Spleen (tissue), 11 donors: Measurements from ENCODE around the gene N4BP2L2. TPM values are rescaled to one million over a fixed set of nuclear protein-coding genes. Genes with fewer than 3 reads are reported as not detected.

Experiments
- DNase-seq: peaks from one replicate; pipeline ENCODE4 v3.0.0-alpha.2; 2020
- H3K27ac ChIP-seq, 8 donors: fragments of 200-600 bp; sonication (generic) in 7 of 8; 1 replicate in 4 of 8; 2 replicates in 4 of 8; pipeline versions ENCODE4 v1.5.0 to v1.8.0; 2016 to 2021; ENCODE audit warnings: inconsistent platforms in 4 of 8, mild to moderate bottlenecking in 4 of 8, moderate library complexity in 1 of 8
- H3K27me3 ChIP-seq, 7 donors: fragments of 200-600 bp; sonication (generic) in 6 of 7; replicated peaks in 1 of 7; 1 replicate in 4 of 7; 2 replicates in 3 of 7; pipeline versions ENCODE4 v1.5.0 to v1.8.0; 2016 to 2021; ENCODE audit warnings: inconsistent platforms in 3 of 7, mild to moderate bottlenecking in 1 of 7
- H3K36me3 ChIP-seq, 6 donors: fragments of 200-600 bp; sonication (generic) in 5 of 6; 1 replicate in 4 of 6; 2 replicates in 2 of 6; pipeline versions ENCODE4 v1.5.0 to v1.8.0; 2016 to 2021; ENCODE audit warnings: inconsistent platforms in 2 of 6
- H3K4me1 ChIP-seq, 6 donors: fragments of 200-600 bp; sonication (generic) in 5 of 6; 1 replicate in 3 of 6; 2 replicates in 3 of 6; pipeline versions ENCODE4 v1.5.0 to v1.8.0; 2016 to 2021; ENCODE audit warnings: inconsistent platforms in 3 of 6
- H3K4me3 ChIP-seq, 8 donors: fragments of 200-600 bp; sonication (generic) in 7 of 8; 1 replicate in 4 of 8; 2 replicates in 4 of 8; pipeline versions ENCODE4 v1.5.0 to v1.8.0; 2016 to 2021; ENCODE audit warnings: inconsistent platforms in 4 of 8, mild to moderate bottlenecking in 4 of 8, moderate library complexity in 2 of 8
- H3K9me3 ChIP-seq, 8 donors: fragments of 200-600 bp; sonication (generic) in 7 of 8; 1 replicate in 4 of 8; 2 replicates in 4 of 8; pipeline versions ENCODE4 v1.5.0 to v1.8.0; 2016 to 2021; ENCODE audit warnings: inconsistent platforms in 4 of 8
- CTCF ChIP-seq, 11 experiments: fragments of 200-600 bp in 7 of 11; fragments of 450-650 bp in 4 of 11; sonication (generic) in 4 of 11; IDR thresholded peaks in 8 of 11; conservative IDR thresholded peaks in 3 of 11; 1 replicate in 7 of 11; 2 replicates in 4 of 11; pipeline versions ENCODE4 v1.4.0 to v1.8.0; 2016 to 2021; ENCODE audit warnings: antibody characterized with exemption in 11 of 11, inconsistent platforms in 4 of 11, mild to moderate bottlenecking in 1 of 11
- POLR2A ChIP-seq, 3 donors: fragments of 450-650 bp; IDR thresholded peaks; one replicate each; pipeline ENCODE4 v1.5.1; 2017; ENCODE audit warnings: antibody characterized with exemption in 3 of 3, mild to moderate bottlenecking in 1 of 3
- POLR2AphosphoS5 ChIP-seq, 3 donors: sonication (generic); formaldehyde crosslinking; IDR thresholded peaks; one replicate each; pipeline ENCODE4 v1.5.1; 2017; ENCODE audit warnings: antibody characterized with exemption in 3 of 3
- WGBS, 5 donors: extraction: QIAGEN DNeasy Blood & Tissue Kit in 3 of 5; methylation state at CpG; one replicate each; pipeline versions ENCODE4 v1.1.5 to v1.1.7; 2013 to 2018; 5-methylcytosine and 5-hydroxymethylcytosine counted together
- intact Hi-C: fragments of 100-400 bp; cut with DNase I; formaldehyde crosslinking; loops from one replicate; pipeline ENCODE4 v1.15.0; 2023; ENCODE audit warnings: low total_unique reads
- polyA plus RNA-seq, 3 donors: library from polyadenylated mRNA; stranded (reverse); fragments of 200-250 nt; gene quantifications; one replicate each; pipeline ENCODE4 v1.2.1, GENCODE V29; 2013
- total RNA-seq, 7 donors: library from RNA; depleted of rRNA in 3 of 7; stranded (reverse); fragments of >200 nt in 3 of 7; fragmentation: NEBNext Ultra II Directional in 4 of 7; extraction: Animal tissue kit (Norgen Biotek cat#: 25700) in 4 of 7; gene quantifications; one replicate each; pipeline versions ENCODE4 v1.1.0 to v1.2.1, GENCODE V29; 2016 to 2021
- donor health status: healthy with polysubstance abuse.
- donor health status: DM: no; HTN: no; CAD: no; lungs with moderate emphysema.
- donor health status: DM: no; HTN: no; CAD: no.
- donor health status: Bipolar disorder and iron deficiency.
- donor health status: healthy.
- donor health status: DM: no; HTN: no; CAD: no.
- donor health status: DM: yes; HTN: yes; CAD: no.

The N4BP2L2 gene
- total and polyA plus RNA-seq, 10 donors = 49.3 to 506 (median 185) TPM

GRCh38 chr13:32391101-32391619, 147.4 kb downstream of the N4BP2L2 start:
- 72 to 92% (median 77%) methylated on average over 4 of the region's 4 CpGs for WGBS, 5 donors
- TF ChIP-seq POLR2A (IDR thresholded peaks at IDR 0.05) (no peak), CTCF (IDR thresholded peaks at IDR 0.05 in 8 of 11, conservative IDR thresholded peaks at IDR 0.05 in 3 of 11) (no peak), POLR2AphosphoS5 (IDR thresholded peaks at IDR 0.05) (no peak)
- no peaks in the 10 kb centered on the region for H3K27me3 ChIP-seq
- peaks cover 0 to 8% (median 0%) of the 10 kb centered on the region in 6 donors for H3K4me1 ChIP-seq
- no peak for DNase-seq
- H3K36me3 ChIP-seq = peaks cover 0 to 16% (median 0%) of the 10 kb centered on the region in 6 donors
- H3K9me3 ChIP-seq = no peaks in the 10 kb centered on the region
- H3K4me3 ChIP-seq = no peak overlapping the region
- intact Hi-C loops = no loop called here
- H3K27ac ChIP-seq = no peak overlapping the region

GRCh38 chr13:32390484-32390883, 148.1 kb downstream of the N4BP2L2 start:
- Histone ChIP-seq H3K9me3 (no peaks in the 10 kb centered on the region), H3K4me1 (peaks cover 0 to 8% (median 0%) of the 10 kb centered on the region in 6 donors), H3K27me3 (no peaks in the 10 kb centered on the region), H3K36me3 (peaks cover 0 to 14% (median 0%) of the 10 kb centered on the region in 6 donors), H3K27ac (no peak overlapping the region), H3K4me3 (no peak overlapping the region)
- no peak for TF ChIP-seq CTCF (IDR thresholded peaks at IDR 0.05 in 8 of 11, conservative IDR thresholded peaks at IDR 0.05 in 3 of 11)
- no peak for TF ChIP-seq POLR2A (IDR thresholded peaks at IDR 0.05)
- no peak for TF ChIP-seq POLR2AphosphoS5 (IDR thresholded peaks at IDR 0.05)
- WGBS, 5 donors = 63 to 93% (median 83%) methylated on average over 1 of the region's 1 CpG
- no peak for DNase-seq
- intact Hi-C loops = no loop called here

- no peak overlapping the region for H3K27ac ChIP-seq
- peaks cover 0 to 15% (median 0%) of the 10 kb centered on the region in 6 donors for H3K36me3 ChIP-seq
- TF ChIP-seq CTCF (IDR thresholded peaks at IDR 0.05 in 8 of 11, conservative IDR thresholded peaks at IDR 0.05 in 3 of 11) = no peak
- no peak for DNase-seq
- H3K27me3 ChIP-seq = no peaks in the 10 kb centered on the region
- no peaks in the 10 kb centered on the region for H3K9me3 ChIP-seq
- intact Hi-C loops = no loop called here
- H3K4me1 ChIP-seq = peaks cover 0 to 8% (median 0%) of the 10 kb centered on the region in 6 donors
- WGBS, 5 donors = 51 to 74% (median 59%) methylated on average over 4 of the region's 4 CpGs
- H3K4me3 ChIP-seq = no peak overlapping the region
Measured at GRCh38 chr13:32390048-32390447, 148.5 kb downstream of the N4BP2L2 start.

GRCh38 chr13:32385410-32385809, 153.2 kb downstream of the N4BP2L2 start:
- DNase-seq = no peak
- H3K4me1 ChIP-seq = peaks cover 0 to 3% (median 0%) of the 10 kb centered on the region in 6 donors
- H3K27ac ChIP-seq = no peak overlapping the region
- TF ChIP-seq POLR2AphosphoS5 (IDR thresholded peaks at IDR 0.05) (no peak), POLR2A (IDR thresholded peaks at IDR 0.05) (no peak), CTCF (IDR thresholded peaks at IDR 0.05 in 8 of 11, conservative IDR thresholded peaks at IDR 0.05 in 3 of 11) (no peak)
- intact Hi-C loops = no loop called here
- H3K9me3 ChIP-seq = no peaks in the 10 kb centered on the region
- no peaks in the 10 kb centered on the region for H3K27me3 ChIP-seq
- H3K4me3 ChIP-seq = no peak overlapping the region
- peaks cover 0 to 48% (median 0%) of the 10 kb centered on the region in 6 donors for H3K36me3 ChIP-seq
